T-helper 22 cell (primary cell): ENCODE results near the gene CCR1.

Experiments used
- DNase-seq: peaks from one replicate; pipeline ENCODE4 v3.0.0-alpha.2; 2020; ENCODE audit warnings: low read depth

CCR1 gene

GRCh38 chr3:46208167-46208704 is at the start of gene CCR1:
Gene CCR1, minus strand, starts transcription at chr3:46208313. Its CDS starts 4,000 bp downstream, at chr3:46204313.
- no peak for DNase-seq

- DNase-seq = no peak
Measured at GRCh38 chr3:46252980-46253379, 44.9 kb upstream of the CCR1 start.

GRCh38 chr3:46245146-46245545 is 37.0 kb upstream of the CCR1 start:
- no peak for DNase-seq

GRCh38 chr3:46243560-46243959 is 35.4 kb upstream of the CCR1 start:
- no peak for DNase-seq

GRCh38 chr3:46242120-46242519 is 34.0 kb upstream of the CCR1 start, which contains the start of gene CCR3:
Gene CCR3, plus strand, starts transcription at chr3:46242460. Its CDS starts 22,699 bp downstream, at chr3:46265159.
- DNase-seq = no peak

- no peak for DNase-seq
Measured at GRCh38 chr3:46239952-46240351, 31.8 kb upstream of the CCR1 start.

GRCh38 chr3:46239301-46239938 is 31.3 kb upstream of the CCR1 start:
- DNase-seq = no peak

- no peak for DNase-seq
Measured at GRCh38 chr3:46238386-46238785, 30.3 kb upstream of the CCR1 start.

- DNase-seq = no peak
Measured at GRCh38 chr3:46236294-46237054, 28.4 kb upstream of the CCR1 start.

- DNase-seq = no peak
Measured at GRCh38 chr3:46235425-46235824, 27.3 kb upstream of the CCR1 start.

GRCh38 chr3:46233194-46233593 is 25.1 kb upstream of the CCR1 start:
- DNase-seq = no peak

GRCh38 chr3:46231323-46231722 is 23.2 kb upstream of the CCR1 start:
- DNase-seq = no peak

- DNase-seq = no peak
Measured at GRCh38 chr3:46228260-46229242, 20.4 kb upstream of the CCR1 start.

GRCh38 chr3:46222435-46223161 is 14.5 kb upstream of the CCR1 start:
- DNase-seq = no peak

GRCh38 chr3:46221938-46222337 is 13.8 kb upstream of the CCR1 start:
- DNase-seq = no peak

GRCh38 chr3:46221391-46221790 is 13.3 kb upstream of the CCR1 start:
- no peak for DNase-seq

GRCh38 chr3:46218196-46218709 is 10.1 kb upstream of the CCR1 start:
- no peak for DNase-seq

- no peak for DNase-seq
Measured at GRCh38 chr3:46215810-46216414, 7.8 kb upstream of the CCR1 start.

GRCh38 chr3:46214751-46215352 is 6.7 kb upstream of the CCR1 start:
- no peak for DNase-seq

- DNase-seq = no peak
Measured at GRCh38 chr3:46213201-46213600, 5.1 kb upstream of the CCR1 start.
